ENCODE measurements around the gene LGI4.
"Not testable (repeated sequence)": the region's sequence is repeated elsewhere in the genome, so short reads cannot be mapped to it uniquely, and the experiment has no call there.

The LGI4 gene

GRCh38 chr19:35105411-35106290 is 29.2 kb downstream of the LGI4 start:
- DNase-seq: no peak

- DNase-seq: no peak
Measured at GRCh38 chr19:35105047-35105410, 29.8 kb downstream of the LGI4 start.

GRCh38 chr19:35104361-35104760 is 30.5 kb downstream of the LGI4 start:
- no peak for DNase-seq

GRCh38 chr19:35103614-35104013 is 31.2 kb downstream of the LGI4 start:
- DNase-seq: not testable (repeated sequence)

GRCh38 chr19:35101949-35102348 is 32.9 kb downstream of the LGI4 start:
- DNase-seq: not testable (repeated sequence)

GRCh38 chr19:35100588-35101533 is 34.0 kb downstream of the LGI4 start:
- no peak for DNase-seq

GRCh38 chr19:35099897-35100275 is 35.0 kb downstream of the LGI4 start:
- no peak for DNase-seq

- DNase-seq: no peak
Measured at GRCh38 chr19:35099155-35099896, 35.5 kb downstream of the LGI4 start.

- no peak for DNase-seq
Measured at GRCh38 chr19:35098413-35099049, 36.3 kb downstream of the LGI4 start.

GRCh38 chr19:35095667-35096368 is 39.0 kb downstream of the LGI4 start:
- no peak for DNase-seq

- DNase-seq: no peak
Measured at GRCh38 chr19:35094656-35095055, 40.2 kb downstream of the LGI4 start.

GRCh38 chr19:35093941-35094647 is 40.8 kb downstream of the LGI4 start:
- no peak for DNase-seq

GRCh38 chr19:35093430-35093829 is 41.4 kb downstream of the LGI4 start:
- no peak for DNase-seq

- DNase-seq: peak; percentile 42
Measured at GRCh38 chr19:35090506-35091214, 44.2 kb downstream of the LGI4 start.

- DNase-seq: no peak
Measured at GRCh38 chr19:35090160-35090505, 44.7 kb downstream of the LGI4 start.

- no peak for DNase-seq
Measured at GRCh38 chr19:35089554-35089953, 45.3 kb downstream of the LGI4 start.

GRCh38 chr19:35088131-35088913 is 46.5 kb downstream of the LGI4 start:
- DNase-seq: no peak

- no peak for DNase-seq
Measured at GRCh38 chr19:35087393-35087792, 47.5 kb downstream of the LGI4 start.

GRCh38 chr19:35086455-35086854 is 48.4 kb downstream of the LGI4 start:
- no peak for DNase-seq

- DNase-seq: no peak
Measured at GRCh38 chr19:35085947-35086346, 48.9 kb downstream of the LGI4 start.
